Activated naive CD4-positive, alpha-beta T cell treated with anti-CD3 and anti-CD28 coated beads, Interleukin-2, amount 50 U/mL, for 16 hours (primary cell): ENCODE measurements around the gene NNAT.
"Not testable (repeated sequence)": the region's sequence is repeated elsewhere in the genome, so short reads cannot be mapped to it uniquely, and the experiment has no call there.

Experiments
- DNase-seq: peaks from one replicate; pipeline ENCODE4 v3.0.0-alpha.2; 2020

Gene NNAT

GRCh38 chr20:37521061-37521771, at the start of gene NNAT:
TSS of gene NNAT (plus strand) at chr20:37521250. CDS start at chr20:37521332, 82 bp downstream.
- DNase-seq = no peak

- DNase-seq = no peak
Measured at GRCh38 chr20:37471741-37472235, 49.3 kb upstream of the NNAT start.

GRCh38 chr20:37472435-37472834, 48.6 kb upstream of the NNAT start:
- DNase-seq = not testable (repeated sequence)

- DNase-seq = no peak
Measured at GRCh38 chr20:37473249-37474000, 47.6 kb upstream of the NNAT start.

- DNase-seq = no peak
Measured at GRCh38 chr20:37474386-37474785, 46.7 kb upstream of the NNAT start.

GRCh38 chr20:37475252-37475651, 45.8 kb upstream of the NNAT start:
- DNase-seq = no peak

- DNase-seq = no peak
Measured at GRCh38 chr20:37477041-37477440, 44.0 kb upstream of the NNAT start.

- DNase-seq = no peak
Measured at GRCh38 chr20:37479266-37479665, 41.8 kb upstream of the NNAT start.

- DNase-seq = no peak
Measured at GRCh38 chr20:37479925-37480691, 40.9 kb upstream of the NNAT start.

GRCh38 chr20:37480919-37481318, 40.1 kb upstream of the NNAT start:
- no peak for DNase-seq

- no peak for DNase-seq
Measured at GRCh38 chr20:37481610-37482009, 39.4 kb upstream of the NNAT start.

- DNase-seq = no peak
Measured at GRCh38 chr20:37484331-37484730, 36.7 kb upstream of the NNAT start.

GRCh38 chr20:37486209-37486608, 34.8 kb upstream of the NNAT start:
- DNase-seq = not testable (repeated sequence)

GRCh38 chr20:37490663-37491350, 30.2 kb upstream of the NNAT start:
- DNase-seq = no peak

GRCh38 chr20:37492096-37492625, 28.9 kb upstream of the NNAT start:
- DNase-seq = no peak

GRCh38 chr20:37492945-37493344, 28.1 kb upstream of the NNAT start:
- DNase-seq = no peak

- DNase-seq = no peak
Measured at GRCh38 chr20:37494301-37494700, 26.7 kb upstream of the NNAT start.

- DNase-seq = no peak
Measured at GRCh38 chr20:37494796-37495195, 26.3 kb upstream of the NNAT start.

GRCh38 chr20:37498066-37498665, 22.9 kb upstream of the NNAT start:
- no peak for DNase-seq

GRCh38 chr20:37500311-37500710, 20.7 kb upstream of the NNAT start:
- no peak for DNase-seq

GRCh38 chr20:37501940-37502339, 19.1 kb upstream of the NNAT start:
- DNase-seq = no peak

GRCh38 chr20:37502654-37503053, 18.4 kb upstream of the NNAT start:
- no peak for DNase-seq
